HL-60/S4 treated with phorbol 12-myristate 13-acetate at 8.2 ng/mL for 4 days and 3 days (cell line): ENCODE measurements around the gene TRPV2.

Experiments
- in situ Hi-C: fragments of 300-500 bp; cut with MboI; formaldehyde crosslinking; loops from 2 replicates; pipeline ENCODE4 v1.15.0; 2022; ENCODE audit warnings: low sequenced_read_pairs

TRPV2 gene

DNA sequence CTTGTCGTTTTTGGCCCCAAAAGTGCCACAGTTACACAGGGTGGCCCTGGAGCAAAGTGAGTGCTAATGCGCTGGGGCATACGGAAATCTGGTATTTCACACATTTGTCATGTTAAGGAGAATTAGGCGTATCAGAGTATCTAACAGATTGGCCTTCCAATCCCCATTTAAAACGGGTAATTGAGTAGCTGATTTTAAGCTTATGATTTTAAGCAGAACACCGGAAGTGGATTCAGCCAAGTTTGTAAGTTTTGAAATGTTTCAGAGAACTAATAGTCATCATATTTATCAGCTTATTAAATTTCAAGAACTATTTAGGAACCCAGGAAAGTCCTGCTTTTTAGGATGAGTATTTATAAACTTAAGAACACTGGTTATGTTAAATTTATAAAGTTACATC, 57.2 kb downstream of the TRPV2 start:
- in situ Hi-C loops: no loop called here

DNA sequence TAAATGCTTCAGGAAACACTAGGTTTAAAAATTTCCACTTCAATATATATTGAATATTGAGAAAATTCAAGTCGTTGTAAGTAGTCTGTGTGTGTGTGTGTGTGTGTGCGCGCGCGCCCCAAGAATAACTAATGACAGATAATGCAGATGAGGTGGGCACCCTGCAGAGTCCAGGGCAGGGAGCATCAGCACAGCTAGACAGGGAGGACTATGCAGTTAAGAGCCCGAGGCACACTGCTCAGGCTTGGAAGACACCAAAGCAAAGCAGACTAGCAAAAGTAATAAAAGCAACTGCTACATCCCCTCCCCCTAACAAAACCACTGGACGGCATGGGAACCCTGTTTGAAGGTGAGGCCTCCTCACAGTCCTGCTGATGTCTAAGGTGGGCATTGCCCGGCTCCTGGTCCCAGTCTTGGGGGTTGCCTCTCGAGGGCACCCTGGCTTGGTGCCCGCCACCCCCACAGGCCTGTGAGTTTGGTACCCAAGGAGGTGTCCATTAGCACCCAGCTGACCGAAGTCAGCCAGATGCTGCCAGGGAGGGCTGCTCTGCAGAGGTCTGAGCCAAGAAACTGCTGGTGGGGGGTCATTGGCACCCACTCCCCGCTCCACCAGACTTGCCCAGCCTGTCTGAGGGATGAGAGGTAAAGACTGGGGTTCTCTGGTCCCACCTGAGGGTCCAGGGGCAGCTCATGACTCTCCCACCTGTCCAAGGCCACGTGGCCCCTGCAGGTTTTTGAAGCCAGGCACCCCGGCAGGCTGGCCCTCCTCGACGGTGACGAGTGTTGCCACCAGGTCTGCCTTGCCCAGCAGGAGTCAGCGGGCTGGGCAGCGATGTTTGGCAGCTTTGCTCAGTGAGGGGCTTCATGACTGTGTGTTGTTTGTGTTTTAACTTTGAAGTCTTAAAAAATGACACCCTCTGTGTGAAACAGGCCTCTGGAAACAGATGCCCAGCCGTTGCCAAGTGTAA, 58.0 kb downstream of the TRPV2 start:
- in situ Hi-C loops: no loop called here

DNA sequence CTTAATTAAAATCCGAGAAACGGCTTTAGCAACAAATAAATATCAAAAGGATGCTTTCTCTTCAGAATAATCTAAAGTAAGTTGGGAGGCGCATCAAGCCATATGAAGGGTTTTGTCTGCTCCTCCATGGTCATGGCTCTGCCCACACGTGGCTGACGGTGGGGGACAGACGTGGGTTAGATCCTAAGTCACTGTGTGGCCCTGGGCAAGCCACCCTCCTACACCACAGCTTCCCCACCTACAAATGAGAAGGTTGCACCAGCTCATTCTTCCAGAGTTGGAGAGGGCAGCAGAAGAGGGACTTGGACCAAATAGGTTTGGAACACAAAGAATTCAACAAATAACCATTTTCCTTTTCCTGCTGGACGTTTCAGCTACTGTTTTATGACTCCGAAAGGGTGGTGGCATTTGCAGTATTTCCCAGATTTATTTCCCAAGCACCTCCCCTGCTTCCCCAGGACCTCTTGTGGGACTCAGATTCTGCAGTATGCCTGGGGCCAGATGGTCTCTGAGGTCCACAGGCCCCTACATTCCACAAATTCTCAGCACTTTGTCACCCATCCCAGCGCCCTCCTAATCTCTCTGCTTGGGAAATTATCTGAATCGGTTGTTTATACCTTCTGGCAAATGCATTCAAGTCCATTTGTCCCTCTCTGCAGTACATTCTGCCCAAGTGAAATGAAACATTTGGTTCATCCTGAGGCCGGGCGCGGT, 58.8 kb downstream of the TRPV2 start:
- in situ Hi-C loops: no loop called here

DNA sequence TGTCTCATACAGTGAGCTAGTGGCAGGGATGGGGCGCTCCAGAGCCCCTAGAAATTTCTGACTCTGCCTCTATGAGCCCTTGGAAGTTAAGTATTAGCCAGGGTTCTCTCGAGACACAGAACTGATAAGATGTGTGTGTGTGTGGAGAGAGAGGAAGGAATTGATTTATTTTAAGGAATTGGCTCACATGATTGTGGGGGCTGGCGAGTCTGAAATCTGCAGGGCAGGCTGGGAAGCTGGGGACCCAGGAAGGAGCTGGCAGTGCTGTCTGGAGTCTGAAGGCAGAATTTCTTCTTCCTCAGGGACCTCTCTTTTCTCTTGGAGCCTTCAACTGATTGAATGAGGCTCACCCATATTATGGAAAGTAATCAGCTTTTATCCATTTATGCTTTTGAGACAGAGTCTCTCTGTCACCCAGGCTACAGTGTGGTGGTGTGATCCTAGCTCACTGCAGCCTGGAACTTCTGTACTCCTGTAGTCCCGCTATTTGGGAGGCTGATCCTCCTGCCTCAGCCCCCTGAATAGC, 59.9 kb downstream of the TRPV2 start:
- in situ Hi-C loops: no loop called here

DNA sequence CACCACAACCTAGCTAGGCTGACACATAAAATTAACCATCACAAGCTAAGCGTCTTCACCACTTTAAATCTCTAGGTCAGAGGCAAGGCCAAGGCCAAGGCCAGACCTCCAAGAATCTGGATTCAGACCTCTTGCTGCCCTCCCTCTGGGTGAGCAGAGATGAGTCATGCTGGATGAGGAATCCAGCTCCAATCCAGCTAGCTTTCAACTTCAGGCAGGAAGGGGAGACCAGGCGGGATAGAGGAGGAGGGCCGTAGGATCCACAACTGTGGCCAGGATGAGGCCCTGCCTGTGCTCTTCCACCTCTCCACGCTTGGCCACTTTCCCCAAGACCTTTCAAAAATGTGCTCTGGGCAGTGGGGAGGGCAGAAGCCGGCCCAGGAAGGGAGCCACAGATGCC, 61.9 kb downstream of the TRPV2 start:
- in situ Hi-C loops: no loop called here

DNA sequence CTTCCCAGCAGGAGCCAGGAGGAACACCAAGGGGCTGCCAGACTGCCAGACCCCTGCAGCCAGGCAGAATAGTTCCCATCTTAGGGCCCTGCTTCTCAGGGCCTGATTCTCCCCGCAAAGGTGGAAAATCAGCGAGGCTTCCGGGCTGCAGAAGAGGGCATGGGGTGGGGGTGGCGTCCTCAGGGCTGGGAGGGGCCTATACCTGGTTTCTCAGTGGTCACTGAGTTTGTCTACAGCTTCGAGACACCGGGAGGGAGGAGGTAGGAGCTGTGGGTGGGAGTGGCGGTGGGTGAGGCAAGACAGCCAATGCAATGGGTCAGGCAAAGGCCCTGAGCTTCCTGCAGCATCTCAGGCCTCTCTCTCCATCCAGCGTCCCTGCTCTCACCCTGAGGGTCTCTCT, 62.3 kb downstream of the TRPV2 start:
- in situ Hi-C loops: no loop called here

DNA sequence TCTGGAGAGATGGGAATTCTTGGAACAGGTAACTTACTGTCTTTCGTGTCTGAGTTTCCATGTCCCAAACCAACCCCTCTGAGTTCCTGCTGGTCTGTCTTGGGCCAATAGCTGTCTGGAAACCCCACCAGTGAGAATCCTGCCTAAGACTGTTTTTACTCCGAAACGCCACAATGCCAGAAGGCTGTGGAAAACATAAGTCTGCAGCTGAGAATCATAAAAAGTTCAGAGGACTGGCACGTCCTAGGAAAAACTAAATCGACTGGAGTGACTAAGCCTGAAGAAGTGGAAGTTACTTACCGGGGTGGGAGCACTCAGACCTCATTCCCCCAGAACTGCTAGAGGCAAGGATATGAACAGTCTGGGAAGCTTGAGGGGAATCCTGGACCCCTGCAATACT, 63.3 kb downstream of the TRPV2 start:
- in situ Hi-C loops: no loop called here

DNA sequence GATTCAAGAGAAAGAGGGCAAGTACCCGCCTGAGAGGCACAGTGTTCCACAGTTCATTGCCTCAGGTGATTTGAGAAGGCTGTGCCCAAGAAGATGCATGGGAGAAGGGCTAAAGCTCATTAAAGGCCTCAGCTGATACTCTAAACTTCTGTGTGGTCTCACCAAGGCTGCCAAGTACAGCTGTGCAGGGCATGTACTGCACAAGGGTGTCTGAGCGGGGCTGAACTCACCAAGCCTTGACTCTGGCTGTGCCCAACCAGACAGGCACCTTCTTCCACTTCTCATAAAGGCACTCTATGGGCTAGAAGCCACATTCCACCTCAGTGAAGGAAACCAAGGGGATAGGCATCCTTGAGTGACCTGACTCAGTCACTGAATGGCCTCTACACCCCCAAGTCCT, 63.9 kb downstream of the TRPV2 start:
- in situ Hi-C loops: no loop called here

DNA sequence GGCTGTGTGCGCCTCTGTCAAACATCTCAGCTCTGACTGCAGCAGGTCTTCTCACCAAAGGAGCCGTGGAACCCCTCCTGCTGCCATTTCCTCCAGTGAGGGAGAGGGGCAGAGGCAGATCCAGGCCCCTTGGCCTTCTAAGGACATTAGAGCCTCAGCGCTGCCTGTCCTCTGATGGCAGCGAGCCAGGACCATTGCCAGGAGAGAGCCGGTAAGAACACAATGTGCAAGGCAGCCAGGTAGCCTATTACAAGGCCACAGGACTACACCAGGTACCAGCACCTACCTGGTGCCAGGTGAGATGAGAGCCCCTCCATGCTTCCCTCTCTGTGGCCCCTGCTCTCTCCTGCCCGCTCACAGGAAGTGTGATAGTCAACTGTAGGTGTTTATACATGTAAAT, 65.6 kb downstream of the TRPV2 start:
- in situ Hi-C loops: no loop called here

DNA sequence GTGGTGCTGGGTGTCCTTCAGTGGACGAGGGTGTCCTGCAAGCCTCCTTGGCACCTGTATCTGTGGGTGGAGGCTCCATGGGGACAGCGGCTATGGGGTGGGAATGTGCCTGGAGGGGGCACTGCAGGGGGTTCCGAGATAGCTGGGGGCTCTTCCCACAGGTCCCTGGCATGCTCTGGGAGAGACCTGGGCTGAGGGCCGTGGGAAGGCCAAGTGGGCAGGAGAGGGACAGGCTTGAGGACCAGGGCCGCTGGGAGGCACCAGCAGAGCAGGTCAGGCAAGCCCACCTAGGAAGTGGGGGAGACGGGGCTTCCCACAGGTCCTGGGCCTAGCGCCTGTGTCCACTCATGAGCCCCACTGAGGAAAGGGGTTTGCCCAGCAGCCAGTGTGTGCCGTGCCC, 66.9 kb downstream of the TRPV2 start:
- in situ Hi-C loops: no loop called here

DNA sequence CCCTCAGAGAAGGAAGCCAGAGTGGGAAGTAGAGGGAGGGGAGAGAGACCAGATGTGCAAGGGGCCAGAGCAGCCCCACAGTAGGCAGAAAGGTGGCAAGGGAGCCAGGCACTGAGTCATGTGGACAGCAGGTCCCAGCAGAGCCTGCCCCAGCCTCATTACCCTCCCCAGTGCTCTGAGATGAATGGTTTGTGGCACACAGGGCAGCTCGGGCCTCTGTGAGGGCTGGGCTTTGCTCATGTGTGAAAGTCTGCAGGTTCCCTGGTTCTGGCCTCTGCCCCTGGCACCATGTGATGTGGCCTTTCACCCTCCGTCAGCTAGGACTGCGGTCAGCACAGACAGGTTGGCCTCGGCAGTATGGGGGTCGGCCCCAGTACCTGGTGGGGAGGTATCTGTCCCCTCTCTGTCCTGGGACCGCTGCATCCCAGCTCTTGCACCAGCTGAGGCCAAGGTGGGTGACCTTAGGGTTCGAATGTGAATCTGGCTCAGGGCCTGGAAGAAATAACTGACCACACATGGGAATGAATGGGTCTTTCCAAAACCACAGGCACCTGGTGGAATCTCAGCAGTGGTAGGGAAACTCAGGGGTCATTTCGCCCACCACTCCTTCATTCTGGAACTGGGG, 67.8 kb downstream of the TRPV2 start:
- in situ Hi-C loops: no loop called here

DNA sequence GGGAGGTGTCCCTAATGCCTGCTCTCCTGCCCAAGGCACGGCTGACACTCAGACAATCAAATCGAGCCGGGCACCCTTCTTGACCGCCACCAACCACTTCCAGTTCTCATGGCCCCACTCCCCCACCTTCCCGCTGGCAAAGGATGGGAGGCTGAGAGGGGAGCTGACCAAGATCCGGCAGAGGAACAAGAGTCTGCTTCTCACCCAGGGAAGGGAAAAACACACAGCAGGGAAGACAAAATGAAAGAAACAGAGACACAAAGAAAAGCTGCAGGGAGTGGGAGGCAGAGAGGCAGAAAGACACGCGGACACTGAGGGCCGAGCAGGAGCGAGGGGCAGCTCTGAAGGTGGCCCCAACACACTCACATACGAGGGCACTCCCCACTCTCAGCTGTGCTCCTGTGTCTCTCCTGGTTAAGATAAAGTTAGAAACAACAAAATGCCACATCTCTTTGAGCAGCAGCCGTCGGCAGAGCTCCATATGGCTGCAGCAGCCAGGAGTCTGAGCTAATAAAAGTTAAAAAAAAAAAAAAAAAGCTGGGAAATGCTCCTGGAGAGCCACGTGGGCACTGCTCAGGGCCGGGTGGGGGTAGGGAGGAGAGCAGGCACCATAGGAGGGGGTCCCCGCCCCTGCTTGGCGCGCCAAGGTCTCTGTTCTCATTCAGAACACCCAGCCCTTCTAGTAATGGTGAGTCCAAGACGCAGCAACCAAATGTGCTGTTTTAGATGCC, 69.2 kb downstream of the TRPV2 start:
- in situ Hi-C loops: no loop called here
